Colonic mucosa (tissue), 4 donors: ENCODE data around the gene OR8J1. TPM values are rescaled to one million over a fixed set of nuclear protein-coding genes. Genes with fewer than 3 reads are reported as not detected.

ENCODE experiments used
- DNase-seq: peaks from one replicate; pipeline ENCODE4 v3.0.0-alpha.2; 2020
- H3K27ac ChIP-seq: fragments of 200-600 bp; one replicate; pipeline ENCODE4 v1.8.0; 2021
- H3K27me3 ChIP-seq: fragments of 200-600 bp; one replicate; pipeline ENCODE4 v1.8.0; 2021
- H3K36me3 ChIP-seq: fragments of 200-600 bp; one replicate; pipeline ENCODE4 v1.8.0; 2021
- H3K4me1 ChIP-seq: fragments of 200-600 bp; one replicate; pipeline ENCODE4 v1.8.0; 2021; ENCODE audit warnings: mild to moderate bottlenecking
- H3K4me3 ChIP-seq: fragments of 200-600 bp; one replicate; pipeline ENCODE4 v1.8.0; 2021
- H3K9ac ChIP-seq, 2 donors: one replicate each; pipeline ENCODE4 v1.7.0; 2013; ENCODE audit warnings: control low read depth in 2 of 2, low read depth in 2 of 2, low read length in 2 of 2
- H3K9me3 ChIP-seq: fragments of 200-600 bp; one replicate; pipeline ENCODE4 v1.8.0; 2021
- intact Hi-C: fragments of 100-400 bp; cut with DNase I; formaldehyde crosslinking; loops from one replicate; pipeline ENCODE4 v1.14.1; 2022
- total RNA-seq, 2 donors: library from RNA; stranded (reverse); fragmentation: NEBNext Ultra II Directional in 1 of 2; extraction: Animal tissue kit (Norgen Biotek cat#: 25700) in 1 of 2; gene quantifications; one replicate each; pipeline ENCODE4 v1.2.1, GENCODE V29; 2021
- TF ChIP-seq, protein P1 (sequence below): fragments of 200-600 bp; IDR thresholded peaks from one replicate; pipeline ENCODE4 v1.8.0; 2022; ENCODE audit warnings: antibody characterized with exemption, mild to moderate bottlenecking
- donor health status: healthy.
- donor health status: DM: no; HTN: no; CAD: no.
- donor health status: DM: no; HTN: no; CAD: no.

The OR8J1 gene
- total RNA-seq, 2 donors from 2014 or later, result not detected

- Histone ChIP-seq H3K9me3 (no peaks in the 10 kb centered on the region), H3K9ac (no peak overlapping the region), H3K4me1 (no peaks in the 10 kb centered on the region), H3K27ac (no peak overlapping the region), H3K27me3 (no peaks in the 10 kb centered on the region), H3K4me3 (no peak overlapping the region), H3K36me3 (no peaks in the 10 kb centered on the region)
- TF ChIP-seq, protein P1, sequence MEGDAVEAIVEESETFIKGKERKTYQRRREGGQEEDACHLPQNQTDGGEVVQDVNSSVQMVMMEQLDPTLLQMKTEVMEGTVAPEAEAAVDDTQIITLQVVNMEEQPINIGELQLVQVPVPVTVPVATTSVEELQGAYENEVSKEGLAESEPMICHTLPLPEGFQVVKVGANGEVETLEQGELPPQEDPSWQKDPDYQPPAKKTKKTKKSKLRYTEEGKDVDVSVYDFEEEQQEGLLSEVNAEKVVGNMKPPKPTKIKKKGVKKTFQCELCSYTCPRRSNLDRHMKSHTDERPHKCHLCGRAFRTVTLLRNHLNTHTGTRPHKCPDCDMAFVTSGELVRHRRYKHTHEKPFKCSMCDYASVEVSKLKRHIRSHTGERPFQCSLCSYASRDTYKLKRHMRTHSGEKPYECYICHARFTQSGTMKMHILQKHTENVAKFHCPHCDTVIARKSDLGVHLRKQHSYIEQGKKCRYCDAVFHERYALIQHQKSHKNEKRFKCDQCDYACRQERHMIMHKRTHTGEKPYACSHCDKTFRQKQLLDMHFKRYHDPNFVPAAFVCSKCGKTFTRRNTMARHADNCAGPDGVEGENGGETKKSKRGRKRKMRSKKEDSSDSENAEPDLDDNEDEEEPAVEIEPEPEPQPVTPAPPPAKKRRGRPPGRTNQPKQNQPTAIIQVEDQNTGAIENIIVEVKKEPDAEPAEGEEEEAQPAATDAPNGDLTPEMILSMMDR, result no peak
- DNase-seq, result no peak
- intact Hi-C loops, result no loop called here
These were observed 13.8 kb upstream of the OR8J1 start for GRCh38 chr11:56340289-56340688.

DNA sequence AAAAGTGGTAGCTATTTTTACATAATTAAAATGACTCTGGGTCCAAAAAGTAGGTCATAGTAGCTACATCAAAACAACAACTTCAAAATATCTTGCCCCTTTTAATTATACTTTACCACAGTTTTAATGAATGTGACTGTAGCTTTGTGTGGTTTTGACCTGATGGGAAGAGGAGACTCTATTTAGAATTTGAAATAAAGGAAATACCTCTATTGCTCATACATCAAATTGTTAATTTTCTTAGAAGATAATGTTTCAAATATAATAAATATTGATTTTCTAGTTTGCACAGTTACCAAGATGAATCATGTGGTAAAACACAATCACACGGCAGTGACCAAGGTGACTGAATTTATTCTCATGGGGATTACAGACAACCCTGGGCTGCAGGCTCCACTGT, 8.4 kb upstream of the OR8J1 start, which contains the start of gene OR8K1:
Gene OR8K1, plus strand, starts transcription at position 301 of the 400 bp plus-strand sequence. Its CDS starts 0 bp downstream, at position 301.
- H3K27ac ChIP-seq, result no peak within 1 kb of the TSS
- H3K36me3 ChIP-seq, result no peaks in the 10 kb centered on the region
- no peak within 1 kb of the TSS for H3K9ac ChIP-seq
- no peak for DNase-seq
- TF ChIP-seq, protein P1, result no peak
- no peaks in the 10 kb centered on the region for H3K27me3 ChIP-seq
- H3K9me3 ChIP-seq, result no peaks in the 10 kb centered on the region
- no peak within 1 kb of the TSS for H3K4me3 ChIP-seq
- no peaks in the 10 kb centered on the region for H3K4me1 ChIP-seq
- intact Hi-C loops, result no loop called here

GRCh38 chr11:56375324-56375723, 21.2 kb downstream of the OR8J1 start, which contains the start of gene OR8U1:
Gene OR8U1 (plus strand): TSS chr11:56375624. CDS start chr11:56375624, 0 bp downstream.
- intact Hi-C loops, result no loop called here
- Histone ChIP-seq H3K36me3 (no peaks in the 10 kb centered on the region), H3K4me1 (no peaks in the 10 kb centered on the region), H3K9me3 (no peaks in the 10 kb centered on the region), H3K9ac (no peak within 1 kb of the TSS), H3K27ac (no peak within 1 kb of the TSS), H3K27me3 (no peaks in the 10 kb centered on the region), H3K4me3 (no peak within 1 kb of the TSS)
- no peak for DNase-seq
- TF ChIP-seq, protein P1, result no peak

DNA sequence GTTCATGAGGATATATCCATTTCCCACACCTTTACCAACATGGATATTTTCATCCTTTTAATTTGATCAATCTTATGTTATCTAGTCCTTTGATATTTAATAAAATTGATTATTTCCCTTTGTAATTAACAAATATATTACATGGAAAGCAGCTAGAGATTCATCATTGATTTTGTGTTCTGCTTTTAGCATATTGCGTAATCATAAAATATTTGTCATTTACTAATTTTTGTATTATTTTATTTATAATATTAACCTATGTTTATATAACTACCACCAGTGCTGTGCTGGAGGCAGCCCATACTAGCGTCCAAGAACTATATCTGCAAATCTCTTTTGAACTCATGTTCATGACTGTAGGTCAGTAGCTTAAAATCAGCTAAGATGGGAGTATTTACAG, 26.0 kb downstream of the OR8J1 start:
- no peaks in the 10 kb centered on the region for H3K27me3 ChIP-seq
- no peak overlapping the region for H3K4me3 ChIP-seq
- no peak for DNase-seq
- intact Hi-C loops, result loop anchor here (5.0 kb wide), 1 partner anchor 122 kb away; no protein-coding TSS in a partner anchor
- no peaks in the 10 kb centered on the region for H3K9me3 ChIP-seq
- no peaks in the 10 kb centered on the region for H3K36me3 ChIP-seq
- H3K27ac ChIP-seq, result no peak overlapping the region
- no peaks in the 10 kb centered on the region for H3K4me1 ChIP-seq
- TF ChIP-seq, protein P1, result no peak
- H3K9ac ChIP-seq, result no peak overlapping the region

- no peak overlapping the region for H3K9ac ChIP-seq
- intact Hi-C loops, result no loop called here
- DNase-seq, result no peak
- H3K4me1 ChIP-seq, result no peaks in the 10 kb centered on the region
- no peaks in the 10 kb centered on the region for H3K27me3 ChIP-seq
- TF ChIP-seq, protein P1, result no peak
- no peaks in the 10 kb centered on the region for H3K36me3 ChIP-seq
- H3K4me3 ChIP-seq, result no peak overlapping the region
- no peak overlapping the region for H3K27ac ChIP-seq
- no peaks in the 10 kb centered on the region for H3K9me3 ChIP-seq
These were observed 40.3 kb downstream of the OR8J1 start for GRCh38 chr11:56394381-56394780.
